ENCODE data around the gene GYPB. TPM values are rescaled to one million over a fixed set of nuclear protein-coding genes. Genes with fewer than 3 reads are reported as not detected.
"Not testable (repeated sequence)": the region's sequence is repeated elsewhere in the genome, so short reads cannot be mapped to it uniquely, and the experiment has no call there.

The GYPB gene
- not detected for total RNA-seq

DNA sequence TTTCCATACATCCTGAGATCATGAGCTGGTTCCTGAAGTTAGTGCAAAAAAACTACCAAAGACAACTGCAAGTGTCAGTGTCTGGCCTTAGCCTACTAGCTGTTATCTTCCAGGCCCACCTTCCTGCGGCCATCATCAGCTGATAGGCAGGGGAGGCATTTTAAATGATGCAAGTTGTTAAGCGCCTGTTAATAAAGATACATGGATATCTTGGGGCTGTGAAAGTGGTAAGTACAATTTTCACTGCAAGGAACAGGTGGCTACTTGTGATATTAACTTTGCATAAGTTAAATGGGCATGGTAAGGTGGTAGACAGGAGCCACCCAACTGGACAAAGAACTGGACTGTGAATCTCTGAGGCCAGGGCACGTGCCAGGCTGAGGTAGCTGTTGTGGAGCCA, at the start of gene GYPB:
GYPB (minus strand) TSS at position 104 of the 400 bp plus-strand sequence; CDS start at position 11, 93 bp downstream.
- H3K4me3 ChIP-seq; H3K4me1 ChIP-seq; DNase-seq (ENCODE audit: low spot score in 2 of 2); H3K36me3 ChIP-seq; H3K27ac ChIP-seq; H3K27me3 ChIP-seq; H3K9me3 ChIP-seq; intact Hi-C loops (cut with DNase I): not testable (repeated sequence)

DNA sequence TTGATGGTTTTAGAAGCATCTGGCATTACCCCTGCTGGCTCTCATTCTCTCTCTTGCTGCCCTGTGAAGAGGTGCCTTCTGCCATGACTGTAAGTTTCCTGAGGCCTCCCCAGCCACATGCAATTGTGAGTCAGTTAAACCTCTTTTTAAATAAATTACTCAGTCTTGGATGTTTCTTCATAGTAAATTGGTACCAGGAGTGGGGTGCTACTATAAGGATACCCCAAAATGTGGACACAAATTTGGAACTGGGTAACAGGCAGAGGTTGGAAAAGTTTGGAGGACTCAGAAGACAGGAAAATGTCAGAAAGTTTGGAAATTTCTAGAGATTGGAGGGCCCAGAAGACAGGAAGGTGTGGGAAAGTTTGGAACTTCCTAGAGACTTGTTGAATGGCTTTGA, 42.4 kb upstream of the GYPB start:
- H3K36me3 ChIP-seq; H3K27me3 ChIP-seq; DNase-seq (ENCODE audit: low spot score in 2 of 2); H3K4me1 ChIP-seq; H3K27ac ChIP-seq; H3K9me3 ChIP-seq; intact Hi-C loops (cut with DNase I); H3K4me3 ChIP-seq: not testable (repeated sequence)

DNA sequence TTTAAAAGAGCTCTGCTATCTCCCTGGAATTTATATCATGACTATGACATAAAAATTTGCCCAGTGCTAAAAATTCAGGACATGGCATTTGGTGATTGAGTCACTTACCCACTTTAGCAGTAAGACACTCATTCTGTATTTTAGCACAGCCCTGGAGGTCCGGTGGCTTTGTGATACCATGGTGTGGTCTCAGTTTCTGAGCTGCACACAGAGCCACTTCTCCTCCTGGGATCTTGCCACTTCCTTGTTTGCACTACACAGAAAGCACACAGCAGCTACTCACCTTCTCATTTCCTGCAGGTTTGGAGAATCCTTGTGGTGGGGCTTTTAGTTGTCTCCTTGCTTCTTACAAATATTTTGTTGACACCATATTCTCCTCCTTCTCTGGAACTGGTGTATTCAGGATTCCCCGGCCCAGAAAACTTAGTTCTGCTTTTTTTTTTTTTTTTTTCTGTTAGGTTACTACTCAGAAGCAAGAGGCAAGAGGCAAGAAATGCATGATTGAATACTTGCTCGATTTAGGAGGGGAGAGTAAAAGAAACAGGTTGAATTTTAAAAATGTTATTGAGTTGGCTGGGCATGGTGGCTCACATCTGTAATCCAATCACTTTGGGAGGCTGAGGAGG, 41.2 kb upstream of the GYPB start:
- DNase-seq (ENCODE audit: low spot score in 2 of 2); H3K4me3 ChIP-seq; H3K9me3 ChIP-seq; H3K36me3 ChIP-seq; H3K4me1 ChIP-seq; H3K27ac ChIP-seq; intact Hi-C loops (cut with DNase I); H3K27me3 ChIP-seq: not testable (repeated sequence)

DNA sequence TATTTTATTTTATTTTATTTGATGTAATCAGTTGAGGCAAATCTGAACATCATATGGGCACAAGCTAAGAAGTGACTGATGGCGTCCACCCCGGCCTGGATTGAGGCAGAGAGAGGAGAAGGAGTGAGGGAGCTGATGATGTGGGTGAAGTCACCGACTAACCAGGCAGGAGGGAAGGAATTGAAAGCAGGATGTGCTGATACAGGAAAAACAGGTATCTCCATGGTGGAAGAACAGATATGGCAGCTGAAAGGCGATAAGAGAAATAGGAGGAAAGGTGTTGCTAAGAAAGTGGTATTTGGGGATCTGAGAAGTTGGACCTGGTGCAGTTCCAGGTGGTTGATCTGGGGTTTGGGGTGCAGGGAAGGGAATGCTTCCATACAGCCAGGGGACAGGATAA, 37.6 kb upstream of the GYPB start:
- Histone ChIP-seq H3K27me3 (no peaks in the 10 kb centered on the region), H3K9me3 (no peaks in the 10 kb centered on the region), H3K36me3 (no peaks in the 10 kb centered on the region), H3K27ac (no peak overlapping the region), H3K4me1 (no peaks in the 10 kb centered on the region), H3K4me3 (no peak overlapping the region)
- intact Hi-C loops (cut with DNase I): no loop called here
- DNase-seq (ENCODE audit: low spot score in 2 of 2): no peak
- TF ChIP-seq, protein P1, sequence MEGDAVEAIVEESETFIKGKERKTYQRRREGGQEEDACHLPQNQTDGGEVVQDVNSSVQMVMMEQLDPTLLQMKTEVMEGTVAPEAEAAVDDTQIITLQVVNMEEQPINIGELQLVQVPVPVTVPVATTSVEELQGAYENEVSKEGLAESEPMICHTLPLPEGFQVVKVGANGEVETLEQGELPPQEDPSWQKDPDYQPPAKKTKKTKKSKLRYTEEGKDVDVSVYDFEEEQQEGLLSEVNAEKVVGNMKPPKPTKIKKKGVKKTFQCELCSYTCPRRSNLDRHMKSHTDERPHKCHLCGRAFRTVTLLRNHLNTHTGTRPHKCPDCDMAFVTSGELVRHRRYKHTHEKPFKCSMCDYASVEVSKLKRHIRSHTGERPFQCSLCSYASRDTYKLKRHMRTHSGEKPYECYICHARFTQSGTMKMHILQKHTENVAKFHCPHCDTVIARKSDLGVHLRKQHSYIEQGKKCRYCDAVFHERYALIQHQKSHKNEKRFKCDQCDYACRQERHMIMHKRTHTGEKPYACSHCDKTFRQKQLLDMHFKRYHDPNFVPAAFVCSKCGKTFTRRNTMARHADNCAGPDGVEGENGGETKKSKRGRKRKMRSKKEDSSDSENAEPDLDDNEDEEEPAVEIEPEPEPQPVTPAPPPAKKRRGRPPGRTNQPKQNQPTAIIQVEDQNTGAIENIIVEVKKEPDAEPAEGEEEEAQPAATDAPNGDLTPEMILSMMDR (IDR thresholded peaks at IDR 0.05): no peak

DNA sequence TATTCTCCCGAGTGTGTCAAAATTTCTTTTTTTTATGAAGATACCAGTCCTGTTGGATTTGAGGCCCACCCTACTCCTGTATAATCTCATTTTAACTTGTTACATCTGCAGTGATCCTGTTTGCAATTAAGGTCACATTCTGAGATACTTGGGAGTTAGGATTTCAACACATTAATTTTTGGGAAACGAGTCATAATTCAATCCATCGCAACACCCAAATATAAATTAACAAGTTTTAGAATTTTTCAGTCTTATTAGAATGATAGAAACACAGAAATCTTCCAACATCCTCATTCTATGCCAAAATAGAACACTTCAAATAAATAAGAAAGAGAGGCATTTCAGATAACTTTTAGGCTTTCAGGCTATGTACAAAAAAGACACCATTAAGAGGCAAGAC, 36.2 kb upstream of the GYPB start:
- H3K4me1 ChIP-seq; H3K4me3 ChIP-seq; H3K36me3 ChIP-seq; H3K9me3 ChIP-seq; H3K27me3 ChIP-seq; H3K27ac ChIP-seq; intact Hi-C loops (cut with DNase I); DNase-seq (ENCODE audit: low spot score in 2 of 2): not testable (repeated sequence)

DNA sequence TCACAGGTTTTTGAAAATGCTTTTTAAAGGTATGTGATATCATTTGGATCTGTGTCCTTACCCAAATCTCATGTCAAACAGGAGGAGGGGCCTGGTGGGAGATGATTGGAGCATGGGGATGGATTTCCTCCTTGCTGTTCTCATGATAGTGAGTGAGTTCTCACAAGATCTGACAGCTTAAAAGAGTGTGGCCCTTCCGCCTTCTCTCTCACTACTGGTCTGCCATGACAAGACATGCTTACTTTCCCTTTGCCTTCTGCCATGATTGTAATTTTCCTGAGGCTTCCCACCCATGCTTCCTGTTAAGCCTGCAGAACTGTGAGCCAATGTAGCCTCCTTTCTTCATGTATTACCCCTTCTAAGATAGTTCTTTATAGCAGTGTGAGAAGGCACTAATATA, 32.3 kb upstream of the GYPB start:
- H3K9me3 ChIP-seq; intact Hi-C loops (cut with DNase I); H3K27ac ChIP-seq; H3K36me3 ChIP-seq; H3K4me1 ChIP-seq; H3K4me3 ChIP-seq; DNase-seq (ENCODE audit: low spot score in 2 of 2); H3K27me3 ChIP-seq: not testable (repeated sequence)

DNA sequence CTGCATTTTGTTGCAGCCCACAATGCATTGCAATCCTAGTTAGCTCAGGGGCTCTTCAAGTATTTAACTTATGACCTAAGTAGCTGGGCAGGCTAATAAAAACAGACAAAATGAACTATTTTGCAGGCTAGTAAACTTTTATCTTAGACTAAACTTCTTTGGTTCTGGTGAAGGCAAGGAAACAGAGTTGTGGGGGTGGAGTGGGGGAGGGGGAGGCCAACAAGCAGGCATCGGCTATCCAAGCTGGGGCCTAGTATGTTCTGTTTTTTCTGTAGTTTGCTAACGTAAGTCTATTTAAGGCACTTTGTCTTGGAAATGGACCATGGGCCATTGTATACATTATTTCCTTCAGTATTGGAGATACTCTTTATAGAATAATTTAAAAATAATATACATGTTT, 31.5 kb upstream of the GYPB start:
- H3K4me1 ChIP-seq; H3K9me3 ChIP-seq; H3K27ac ChIP-seq; intact Hi-C loops (cut with DNase I); DNase-seq (ENCODE audit: low spot score in 2 of 2); H3K27me3 ChIP-seq; H3K36me3 ChIP-seq; H3K4me3 ChIP-seq: not testable (repeated sequence)

DNA sequence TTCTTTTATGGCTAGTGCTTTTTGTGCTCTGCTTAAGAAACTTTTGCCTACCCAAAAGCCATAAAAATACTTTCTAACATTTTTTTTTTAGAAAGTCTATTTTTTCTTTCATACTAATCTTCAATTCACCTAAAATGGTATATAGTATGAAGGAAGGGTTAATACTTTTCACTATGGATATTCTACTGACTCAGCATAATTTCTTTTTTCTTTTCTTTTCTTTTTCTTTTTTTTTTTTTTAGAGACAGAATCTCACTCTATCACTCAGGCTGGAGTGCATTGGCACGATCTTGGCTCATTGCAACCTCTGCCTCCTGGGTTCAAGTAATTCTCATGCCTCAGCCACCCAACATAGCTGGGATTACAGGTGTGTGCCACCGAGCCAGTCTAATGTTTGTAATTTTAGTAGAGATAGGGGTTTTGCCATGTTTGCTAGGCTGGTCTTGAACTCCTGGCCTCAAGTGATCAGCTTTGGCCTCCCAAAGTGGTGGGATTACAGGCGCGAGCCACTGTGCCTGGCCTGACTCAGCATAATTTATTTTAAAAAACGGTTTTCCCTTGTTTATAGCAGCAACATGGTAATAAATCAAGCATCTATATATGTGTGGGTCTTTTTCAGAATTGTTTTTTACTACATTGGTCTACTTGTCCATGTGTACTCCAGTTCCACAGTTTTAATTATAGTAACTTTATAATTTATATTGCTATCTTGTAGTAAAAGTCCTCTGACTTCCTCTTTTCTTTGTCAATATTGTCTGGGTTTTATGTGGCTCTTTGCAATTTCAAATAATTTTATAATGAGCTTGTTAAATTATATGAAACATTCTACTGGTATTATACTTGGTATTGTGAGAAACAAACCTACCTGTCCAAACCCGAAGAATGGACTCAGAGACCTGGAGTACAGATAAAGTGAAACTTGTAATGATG, 30.6 kb upstream of the GYPB start:
- H3K9me3 ChIP-seq; H3K4me3 ChIP-seq; H3K36me3 ChIP-seq; H3K4me1 ChIP-seq; DNase-seq (ENCODE audit: low spot score in 2 of 2); H3K27me3 ChIP-seq; intact Hi-C loops (cut with DNase I); H3K27ac ChIP-seq: not testable (repeated sequence)

DNA sequence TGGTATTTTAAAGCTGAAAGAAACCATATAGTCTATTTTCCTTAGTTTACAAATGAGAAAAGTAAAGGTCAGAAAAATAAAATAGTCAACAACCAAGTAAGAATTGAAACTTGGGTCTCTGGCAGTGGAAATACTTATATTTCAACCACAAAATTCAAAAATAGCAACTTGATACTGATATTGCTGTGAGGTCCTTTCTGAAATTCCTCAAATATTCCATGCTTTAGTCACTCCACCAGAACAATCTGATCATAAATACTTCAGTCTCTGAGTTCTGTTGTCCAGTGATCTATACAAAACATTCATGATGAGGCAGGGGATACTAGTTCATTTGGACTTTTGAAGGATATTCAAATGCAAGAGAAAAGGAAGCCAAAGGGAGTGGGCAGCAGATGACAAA, 25.8 kb upstream of the GYPB start:
- H3K27ac ChIP-seq; H3K36me3 ChIP-seq; H3K4me1 ChIP-seq; intact Hi-C loops (cut with DNase I); DNase-seq (ENCODE audit: low spot score in 2 of 2); H3K27me3 ChIP-seq; H3K4me3 ChIP-seq; H3K9me3 ChIP-seq: not testable (repeated sequence)

DNA sequence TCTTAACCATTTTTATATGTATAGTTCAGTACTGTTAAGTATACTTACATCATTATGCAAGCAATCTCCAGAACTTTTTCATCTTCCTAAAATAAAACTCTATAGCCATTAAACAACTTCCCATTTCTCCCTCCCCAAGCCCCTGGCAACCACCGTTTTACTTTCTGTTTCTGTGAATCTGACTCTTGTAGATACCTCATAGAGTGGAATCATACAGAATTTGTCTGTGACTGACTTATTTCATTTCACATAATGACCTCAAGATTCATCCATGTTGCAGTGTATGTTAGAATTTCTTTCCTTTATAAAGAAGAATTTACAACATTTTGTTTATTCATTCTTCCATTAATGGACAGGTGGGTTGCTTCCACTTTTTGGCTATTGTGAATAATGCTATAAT, 13.4 kb upstream of the GYPB start:
- H3K4me3 ChIP-seq; H3K27ac ChIP-seq; H3K36me3 ChIP-seq; H3K9me3 ChIP-seq; H3K27me3 ChIP-seq; DNase-seq (ENCODE audit: low spot score in 2 of 2); intact Hi-C loops (cut with DNase I); H3K4me1 ChIP-seq: not testable (repeated sequence)

DNA sequence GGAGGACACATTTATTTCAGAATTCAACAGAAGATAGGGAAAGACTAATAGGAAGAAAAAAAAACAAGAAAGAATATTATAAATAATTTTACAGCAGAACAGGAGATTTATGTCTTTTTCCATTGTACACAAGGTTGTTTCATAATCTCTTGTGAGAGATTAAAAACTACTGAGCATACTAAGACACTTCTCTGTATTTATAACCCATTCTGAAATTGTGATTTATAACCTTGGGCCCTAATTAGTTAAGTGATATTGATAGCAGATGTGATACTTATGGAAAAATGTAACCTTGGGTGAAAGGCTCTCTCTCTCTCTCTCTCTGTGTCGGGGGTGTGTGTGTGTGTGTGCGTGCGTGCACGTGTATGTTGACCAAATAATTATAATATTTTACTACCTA, 12.7 kb upstream of the GYPB start:
- not testable (repeated sequence) for H3K4me3 ChIP-seq, H3K27ac ChIP-seq

DNA sequence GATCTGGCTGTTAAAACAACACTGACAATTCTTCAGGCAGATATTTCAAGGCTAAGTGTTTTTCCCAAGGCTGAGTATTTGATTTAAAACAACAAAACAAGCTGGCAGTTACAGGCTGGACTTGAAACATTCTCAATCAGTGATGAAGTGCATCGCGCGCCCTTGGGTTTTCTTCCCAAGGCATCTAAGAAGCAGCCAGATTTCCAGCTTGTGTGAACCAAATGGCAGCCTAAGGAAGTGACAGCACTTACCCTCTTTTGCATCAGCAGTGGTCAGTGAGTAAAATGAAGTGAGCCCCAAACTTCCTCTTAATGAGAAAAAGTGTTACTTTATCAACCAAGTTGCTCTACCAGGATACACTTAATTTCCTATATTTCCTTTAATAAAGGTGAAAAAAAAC, 12.2 kb upstream of the GYPB start:
- H3K4me3 ChIP-seq; H3K4me1 ChIP-seq; H3K36me3 ChIP-seq; intact Hi-C loops (cut with DNase I); H3K9me3 ChIP-seq; DNase-seq (ENCODE audit: low spot score in 2 of 2); H3K27me3 ChIP-seq; H3K27ac ChIP-seq: not testable (repeated sequence)

More for the DNA sequence above, 12.7 kb upstream of the GYPB start:
- intact Hi-C loops (cut with DNase I); H3K36me3 ChIP-seq; DNase-seq (ENCODE audit: low spot score in 2 of 2); H3K4me1 ChIP-seq; H3K9me3 ChIP-seq; H3K27me3 ChIP-seq: not testable (repeated sequence)

DNA sequence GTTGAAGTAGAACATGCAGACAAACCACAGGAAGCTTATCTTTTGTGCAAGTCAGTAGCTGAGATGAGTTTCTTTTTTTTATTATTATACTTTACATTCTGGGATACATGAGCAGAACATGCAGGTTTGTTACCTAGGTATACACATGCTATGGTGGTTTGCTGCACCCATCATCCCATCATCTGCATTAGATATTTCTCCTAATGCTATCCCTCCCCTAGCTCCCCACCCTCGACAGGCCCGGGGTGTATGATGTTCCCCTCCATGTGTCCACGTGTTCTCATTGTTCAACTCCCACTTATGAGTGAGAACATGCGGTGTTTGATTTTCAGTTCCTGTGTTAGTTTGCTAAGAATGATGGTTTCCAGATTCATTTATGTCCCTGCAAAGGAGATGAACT, 11.5 kb upstream of the GYPB start:
- H3K9me3 ChIP-seq; H3K36me3 ChIP-seq; intact Hi-C loops (cut with DNase I); H3K27ac ChIP-seq; H3K4me1 ChIP-seq; H3K27me3 ChIP-seq; H3K4me3 ChIP-seq; DNase-seq (ENCODE audit: low spot score in 2 of 2): not testable (repeated sequence)
